ENCODE measurements around the gene ST6GALNAC3. TPM values are rescaled to one million over a fixed set of nuclear protein-coding genes. Genes with fewer than 3 reads are reported as not detected.

ST6GALNAC3 gene
- polyA plus RNA-seq (2013, experiment 1 of 2): 4.6 TPM
- 4.5 TPM for polyA plus RNA-seq (2013, experiment 2 of 2)

DNA sequence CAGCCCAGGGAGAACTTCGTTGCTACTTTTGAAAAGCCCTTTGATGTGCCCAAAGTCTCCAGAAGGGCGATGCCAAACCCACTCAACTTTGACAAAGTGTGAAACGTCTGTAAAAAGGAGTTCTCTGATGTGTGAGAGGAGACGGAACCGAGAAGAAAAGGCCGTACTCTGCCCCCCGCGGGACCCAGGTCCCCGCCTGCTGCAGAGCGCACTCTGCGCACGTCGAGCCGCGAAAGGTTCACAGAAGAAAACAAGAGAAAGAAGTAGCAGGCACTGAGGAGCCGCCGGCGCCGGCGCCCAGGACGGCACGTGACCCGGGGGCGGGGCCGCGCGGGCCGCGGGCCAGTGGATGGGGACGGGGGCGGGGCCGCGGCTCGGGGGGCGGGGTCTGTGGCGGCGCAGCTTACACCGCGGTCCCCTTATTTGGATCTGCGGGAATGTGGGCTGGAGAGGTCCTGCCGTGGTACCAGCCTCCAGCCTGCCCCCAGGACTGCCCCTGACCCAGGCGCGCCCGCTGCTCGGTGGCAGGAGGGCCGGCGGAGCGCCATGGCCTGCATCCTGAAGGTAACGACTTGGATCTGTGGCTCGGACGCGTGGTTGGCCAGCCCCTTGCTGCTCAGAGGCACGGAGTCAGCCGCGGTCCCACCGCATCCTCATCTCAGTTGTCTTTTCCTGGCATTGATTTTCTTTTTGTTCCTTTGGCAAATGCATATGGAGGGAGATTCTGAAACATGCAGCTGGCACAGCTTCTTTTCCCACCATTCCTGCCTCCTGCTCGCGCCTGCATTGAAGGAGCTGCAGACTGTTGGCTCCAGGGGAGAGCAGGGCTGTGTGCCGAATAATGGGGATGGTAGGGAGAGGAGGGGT, at the start of gene ST6GALNAC3:
Gene ST6GALNAC3, plus strand, starts transcription at position 426 of the 867 bp plus-strand sequence.
- Histone ChIP-seq H2AK5ac (ENCODE audit: low read length) (no peak within 1 kb of the TSS), H3K4me1 (ENCODE audit: control insufficient read depth, low read depth, low read length) (peaks cover 5% of the 10 kb centered on the region), H3K27ac (ENCODE audit: low read depth, low read length) (no peak within 1 kb of the TSS), H2BK120ac (ENCODE audit: low read depth, low read length) (no peak within 1 kb of the TSS), H3K79me1 (ENCODE audit: low read length) (peaks cover 5% of the 10 kb centered on the region), H3K79me2 (ENCODE audit: control insufficient read depth, insufficient read depth, low read length) (peaks cover 2% of the 10 kb centered on the region), H3K4me2 (ENCODE audit: low read length) (peak within 1 kb of the TSS; percentile 81), H4K8ac (ENCODE audit: low read depth, low read length) (peak within 1 kb of the TSS; percentile 83), H3K27me3 (ENCODE audit: insufficient read depth, low read length, poor library complexity) (no peaks in the 10 kb centered on the region), H2BK15ac (replicated peaks; ENCODE audit: low read depth) (no peak within 1 kb of the TSS), H4K5ac (ENCODE audit: low read length) (no peak within 1 kb of the TSS), H3K9ac (ENCODE audit: low read length) (peak within 1 kb of the TSS; percentile 63), H3K4ac (ENCODE audit: low read depth, low read length) (no peak within 1 kb of the TSS), H3K4me3 (ENCODE audit: low read length) (peak within 1 kb of the TSS; percentile 24), H3K23ac (ENCODE audit: low read length) (peak within 1 kb of the TSS; percentile 92), H3K18ac (ENCODE audit: low read length) (peak within 1 kb of the TSS; percentile 97), H3K56ac (ENCODE audit: low read length) (peak within 1 kb of the TSS; percentile 96), H2BK5ac (ENCODE audit: low read length) (peak within 1 kb of the TSS; percentile 42), H3K36me3 (ENCODE audit: control insufficient read depth, insufficient read depth, low read length) (no peaks in the 10 kb centered on the region)
- WGBS (ENCODE audit: extremely low coverage, insufficient coverage, low lambda C conversion rate): no CpG with 5 or more reads among the region's 59 CpGs
- peak; percentile 88 for DNase-seq

GRCh38 chr1:76027341-76027740, 47.2 kb upstream of the ST6GALNAC3 start:
- no peak overlapping the region for H3K23ac ChIP-seq (ENCODE audit: low read length)
- no CpG with 5 or more reads among the region's 4 CpGs for WGBS (ENCODE audit: extremely low coverage, insufficient coverage, low lambda C conversion rate)
- H2BK5ac ChIP-seq (ENCODE audit: low read length): no peak overlapping the region
- no peaks in the 10 kb centered on the region for H3K79me2 ChIP-seq (ENCODE audit: control insufficient read depth, insufficient read depth, low read length)
- no peak overlapping the region for H4K8ac ChIP-seq (ENCODE audit: low read depth, low read length)
- H2AK5ac ChIP-seq (ENCODE audit: low read length): no peak overlapping the region
- H2BK120ac ChIP-seq (ENCODE audit: low read depth, low read length): no peak overlapping the region
- no peak overlapping the region for H3K4me2 ChIP-seq (ENCODE audit: low read length)
- no peak overlapping the region for H3K18ac ChIP-seq (ENCODE audit: low read length)
- H3K4ac ChIP-seq (ENCODE audit: low read depth, low read length): no peak overlapping the region
- no peak for DNase-seq
- no peak overlapping the region for H4K5ac ChIP-seq (ENCODE audit: low read length)
- no peak overlapping the region for H3K4me3 ChIP-seq (ENCODE audit: low read length)
- H3K4me1 ChIP-seq (ENCODE audit: control insufficient read depth, low read depth, low read length): no peaks in the 10 kb centered on the region
- no peaks in the 10 kb centered on the region for H3K27me3 ChIP-seq (ENCODE audit: insufficient read depth, low read length, poor library complexity)
- no peak overlapping the region for H3K27ac ChIP-seq (ENCODE audit: low read depth, low read length)
- no peaks in the 10 kb centered on the region for H3K36me3 ChIP-seq (ENCODE audit: control insufficient read depth, insufficient read depth, low read length)
- no peak overlapping the region for H2BK15ac ChIP-seq (replicated peaks; ENCODE audit: low read depth)
- H3K9ac ChIP-seq (ENCODE audit: low read length): no peak overlapping the region
- H3K56ac ChIP-seq (ENCODE audit: low read length): no peak overlapping the region
- H3K79me1 ChIP-seq (ENCODE audit: low read length): no peaks in the 10 kb centered on the region

DNA sequence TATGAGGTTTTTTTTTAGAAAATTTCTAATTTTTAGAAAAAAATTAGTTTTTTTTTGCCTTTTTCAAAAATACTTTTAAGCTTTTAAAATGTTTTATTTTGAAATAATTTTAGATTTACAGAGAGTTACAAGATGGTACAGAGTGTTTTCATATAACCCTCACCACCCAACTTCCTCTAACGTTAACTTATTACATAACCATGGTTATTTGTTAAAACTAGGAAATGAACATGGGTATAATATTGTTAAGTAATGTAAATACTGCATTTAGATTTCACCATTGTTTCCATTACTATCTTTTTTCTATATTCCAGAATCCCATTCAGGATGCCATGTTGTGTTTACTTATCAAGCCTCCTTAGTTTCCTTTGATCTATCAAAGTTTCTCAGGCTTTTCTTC, 45.2 kb upstream of the ST6GALNAC3 start:
- Histone ChIP-seq H3K23ac (ENCODE audit: low read length) (no peak overlapping the region), H3K56ac (ENCODE audit: low read length) (no peak overlapping the region), H4K5ac (ENCODE audit: low read length) (no peak overlapping the region), H3K79me1 (ENCODE audit: low read length) (no peaks in the 10 kb centered on the region), H2BK5ac (ENCODE audit: low read length) (no peak overlapping the region), H3K4me2 (ENCODE audit: low read length) (no peak overlapping the region), H3K79me2 (ENCODE audit: control insufficient read depth, insufficient read depth, low read length) (no peaks in the 10 kb centered on the region), H3K18ac (ENCODE audit: low read length) (no peak overlapping the region), H2BK120ac (ENCODE audit: low read depth, low read length) (no peak overlapping the region), H3K27me3 (ENCODE audit: insufficient read depth, low read length, poor library complexity) (no peaks in the 10 kb centered on the region), H3K4me3 (ENCODE audit: low read length) (no peak overlapping the region), H4K8ac (ENCODE audit: low read depth, low read length) (no peak overlapping the region), H3K4me1 (ENCODE audit: control insufficient read depth, low read depth, low read length) (no peaks in the 10 kb centered on the region), H2BK15ac (replicated peaks; ENCODE audit: low read depth) (no peak overlapping the region), H2AK5ac (ENCODE audit: low read length) (no peak overlapping the region), H3K4ac (ENCODE audit: low read depth, low read length) (no peak overlapping the region), H3K9ac (ENCODE audit: low read length) (no peak overlapping the region), H3K36me3 (ENCODE audit: control insufficient read depth, insufficient read depth, low read length) (no peaks in the 10 kb centered on the region), H3K27ac (ENCODE audit: low read depth, low read length) (no peak overlapping the region)
- no CpG with 5 or more reads among the region's 1 CpG for WGBS (ENCODE audit: extremely low coverage, insufficient coverage, low lambda C conversion rate)
- DNase-seq: no peak

DNA sequence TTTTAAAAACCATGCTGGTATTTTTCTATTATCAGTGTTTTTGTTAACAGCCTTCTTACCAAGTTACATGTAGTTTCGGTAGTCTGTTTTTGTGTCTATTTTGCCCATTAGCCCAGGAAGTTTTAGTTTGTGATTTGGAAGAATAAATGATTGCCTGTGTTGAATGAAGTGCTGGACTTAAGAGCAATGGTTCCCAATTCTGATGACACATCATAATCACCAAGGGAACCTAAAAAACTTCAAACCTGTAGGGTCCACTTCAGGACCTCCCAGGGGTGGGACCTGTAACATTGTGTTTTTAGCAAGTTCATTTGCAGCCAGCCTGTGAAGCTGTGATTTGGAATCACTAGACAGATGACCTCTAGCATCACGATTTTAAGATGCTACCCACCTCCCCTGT, 43.0 kb upstream of the ST6GALNAC3 start:
- Histone ChIP-seq H3K4ac (ENCODE audit: low read depth, low read length) (no peak overlapping the region), H3K4me1 (ENCODE audit: control insufficient read depth, low read depth, low read length) (no peaks in the 10 kb centered on the region), H3K9ac (ENCODE audit: low read length) (no peak overlapping the region), H4K5ac (ENCODE audit: low read length) (no peak overlapping the region), H3K4me3 (ENCODE audit: low read length) (no peak overlapping the region), H3K79me1 (ENCODE audit: low read length) (no peaks in the 10 kb centered on the region), H2BK120ac (ENCODE audit: low read depth, low read length) (no peak overlapping the region), H3K56ac (ENCODE audit: low read length) (no peak overlapping the region), H3K27ac (ENCODE audit: low read depth, low read length) (no peak overlapping the region), H2BK15ac (replicated peaks; ENCODE audit: low read depth) (no peak overlapping the region), H2AK5ac (ENCODE audit: low read length) (no peak overlapping the region), H3K4me2 (ENCODE audit: low read length) (no peak overlapping the region), H2BK5ac (ENCODE audit: low read length) (no peak overlapping the region), H3K79me2 (ENCODE audit: control insufficient read depth, insufficient read depth, low read length) (no peaks in the 10 kb centered on the region), H3K36me3 (ENCODE audit: control insufficient read depth, insufficient read depth, low read length) (no peaks in the 10 kb centered on the region), H3K23ac (ENCODE audit: low read length) (no peak overlapping the region), H4K8ac (ENCODE audit: low read depth, low read length) (no peak overlapping the region), H3K27me3 (ENCODE audit: insufficient read depth, low read length, poor library complexity) (no peaks in the 10 kb centered on the region), H3K18ac (ENCODE audit: low read length) (no peak overlapping the region)
- WGBS (ENCODE audit: extremely low coverage, insufficient coverage, low lambda C conversion rate): no CpG with 5 or more reads among the region's 2 CpGs
- no peak for DNase-seq

DNA sequence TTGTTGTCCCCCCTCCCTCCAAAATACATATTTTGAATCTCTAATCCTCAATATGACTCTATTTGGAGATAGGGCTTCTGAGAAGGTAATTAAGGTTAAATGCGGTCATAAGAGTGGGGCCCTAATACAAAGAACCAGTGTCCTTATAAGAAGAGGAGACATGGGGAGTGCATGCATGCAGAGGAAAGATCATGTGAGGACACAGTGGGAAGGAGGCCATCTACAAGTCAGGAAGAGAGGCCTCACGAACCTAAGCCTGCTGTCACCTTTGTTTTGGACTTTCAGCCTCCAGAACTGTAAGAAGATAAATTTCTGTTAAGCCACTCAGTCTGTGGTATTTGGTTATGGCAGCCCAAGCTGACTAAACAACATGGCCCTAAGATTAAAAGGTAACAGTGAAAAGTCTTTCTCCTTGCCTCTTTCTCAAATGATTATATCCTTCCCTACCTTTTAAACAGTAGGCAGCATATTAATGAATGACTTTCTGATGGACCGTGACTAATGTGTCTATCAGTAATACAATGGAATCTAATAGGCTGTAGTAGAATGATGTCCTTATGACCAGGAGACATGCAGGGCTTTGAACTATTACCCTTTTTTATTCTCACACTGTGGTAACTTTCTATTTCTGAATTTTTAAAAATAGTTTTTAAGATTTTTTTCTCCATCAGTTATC, 40.6 kb upstream of the ST6GALNAC3 start:
- Histone ChIP-seq H3K27ac (ENCODE audit: low read depth, low read length) (no peak overlapping the region), H4K8ac (ENCODE audit: low read depth, low read length) (no peak overlapping the region), H2BK120ac (ENCODE audit: low read depth, low read length) (no peak overlapping the region), H3K9ac (ENCODE audit: low read length) (no peak overlapping the region), H3K79me2 (ENCODE audit: control insufficient read depth, insufficient read depth, low read length) (no peaks in the 10 kb centered on the region), H3K27me3 (ENCODE audit: insufficient read depth, low read length, poor library complexity) (no peaks in the 10 kb centered on the region), H3K18ac (ENCODE audit: low read length) (no peak overlapping the region), H3K36me3 (ENCODE audit: control insufficient read depth, insufficient read depth, low read length) (no peaks in the 10 kb centered on the region), H2BK5ac (ENCODE audit: low read length) (no peak overlapping the region), H3K79me1 (ENCODE audit: low read length) (no peaks in the 10 kb centered on the region), H3K4me3 (ENCODE audit: low read length) (no peak overlapping the region), H3K23ac (ENCODE audit: low read length) (no peak overlapping the region), H3K4me1 (ENCODE audit: control insufficient read depth, low read depth, low read length) (peaks cover 9% of the 10 kb centered on the region), H3K56ac (ENCODE audit: low read length) (no peak overlapping the region), H3K4ac (ENCODE audit: low read depth, low read length) (no peak overlapping the region), H3K4me2 (ENCODE audit: low read length) (no peak overlapping the region), H4K5ac (ENCODE audit: low read length) (no peak overlapping the region), H2BK15ac (replicated peaks; ENCODE audit: low read depth) (no peak overlapping the region), H2AK5ac (ENCODE audit: low read length) (no peak overlapping the region)
- DNase-seq: no peak
- no CpG with 5 or more reads among the region's 3 CpGs for WGBS (ENCODE audit: extremely low coverage, insufficient coverage, low lambda C conversion rate)

Measured in mesendoderm (in vitro differentiated cells).